Measurements from ENCODE around the gene CBLB. TPM values are rescaled to one million over a fixed set of nuclear protein-coding genes. Genes with fewer than 3 reads are reported as not detected.

The CBLB gene
- total RNA-seq, 1 experiment from 2014 or later = 23.9 TPM

- POLR2A ChIA-PET (ENCODE audit: unreplicated experiment) = interaction anchor here (0.6 kb wide), 1 partner anchor 1247 kb away, joined by 4 read pairs; no protein-coding TSS in a partner anchor
- no peak for ATAC-seq
These were observed 195.8 kb downstream of the CBLB start for GRCh38 chr3:105672996-105673395.

GRCh38 chr3:105662306-105662705 is 206.5 kb downstream of the CBLB start:
- DNase-seq (no peak), ATAC-seq (no peak)
- Histone ChIP-seq H3F3A (ENCODE audit: low read length, unreplicated experiment) (no peaks in the 10 kb centered on the region), H3K27ac (ENCODE audit: low read length) (no peak overlapping the region), H3K4me1 (ENCODE audit: insufficient read depth, low read length) (no peaks in the 10 kb centered on the region), H4K20me1 (ENCODE audit: low read length) (no peaks in the 10 kb centered on the region), H3K9me3 (ENCODE audit: low read length) (no peaks in the 10 kb centered on the region), H3K79me2 (ENCODE audit: low read length) (no peaks in the 10 kb centered on the region), H3K4me2 (ENCODE audit: low read length) (no peak overlapping the region), H2AFZ (ENCODE audit: low read length) (no peak overlapping the region), H3K9me2 (replicated peaks; ENCODE audit: low read length) (no peaks in the 10 kb centered on the region), H3K36me3 (ENCODE audit: low read depth, low read length) (no peaks in the 10 kb centered on the region), H3K27me3 (ENCODE audit: low read length) (no peaks in the 10 kb centered on the region), H3K4me3 (ENCODE audit: low read length) (no peak overlapping the region), H3K9ac (ENCODE audit: low read length) (no peak overlapping the region)
- ChIA-PET CTCF (no interaction called here), POLR2A (ENCODE audit: unreplicated experiment) (interaction anchor here (0.6 kb wide), 1 partner anchor 787 kb away, joined by 4 read pairs; no protein-coding TSS in a partner anchor)
- no TSS peak for BruUV-seq (replicated peaks)
- TF ChIP-seq EZH2 (IDR thresholded peaks at IDR 0.05; ENCODE audit: low read length, unreplicated experiment) = no peak
- TF ChIP-seq CTCF (conservative IDR thresholded peaks at IDR 0.05; ENCODE audit: low read depth, low read length) = no peak
- TF ChIP-seq EZH2phosphoT487 (IDR thresholded peaks at IDR 0.05; ENCODE audit: borderline replicate concordance, low read length) = no peak
- intact Hi-C loops (cut with micrococcal nuclease) = no loop called here

More at GRCh38 chr3:105672996-105673395, 195.8 kb downstream of the CBLB start:
- H3K9me3 ChIP-seq (ENCODE audit: low read length) = no peaks in the 10 kb centered on the region
- H3K79me2 ChIP-seq (ENCODE audit: low read length) = no peaks in the 10 kb centered on the region
- BruUV-seq (replicated peaks) = no TSS peak
- H3K9me2 ChIP-seq (replicated peaks; ENCODE audit: low read length) = no peaks in the 10 kb centered on the region
- no peak overlapping the region for H3K4me2 ChIP-seq (ENCODE audit: low read length)
- no peak overlapping the region for H3K4me3 ChIP-seq (ENCODE audit: low read length)
- H3K27ac ChIP-seq (ENCODE audit: low read length) = no peak overlapping the region
- H3K9ac ChIP-seq (ENCODE audit: low read length) = no peak overlapping the region
- H4K20me1 ChIP-seq (ENCODE audit: low read length) = no peaks in the 10 kb centered on the region
- peaks cover 4% of the 10 kb centered on the region; the same call in 1 of the 2 replicates for H3K36me3 ChIP-seq (ENCODE audit: low read depth, low read length)
- no peaks in the 10 kb centered on the region for H3K27me3 ChIP-seq (ENCODE audit: low read length)
- DNase-seq = no peak
- H2AFZ ChIP-seq (ENCODE audit: low read length) = no peak overlapping the region
- TF ChIP-seq CTCF (conservative IDR thresholded peaks at IDR 0.05; ENCODE audit: low read depth, low read length) (no peak), EZH2phosphoT487 (IDR thresholded peaks at IDR 0.05; ENCODE audit: borderline replicate concordance, low read length) (no peak), EZH2 (IDR thresholded peaks at IDR 0.05; ENCODE audit: low read length, unreplicated experiment) (no peak)
- no peaks in the 10 kb centered on the region for H3K4me1 ChIP-seq (ENCODE audit: insufficient read depth, low read length)
- CTCF ChIA-PET = no interaction called here
- intact Hi-C loops (cut with micrococcal nuclease) = no loop called here
- no peaks in the 10 kb centered on the region for H3F3A ChIP-seq (ENCODE audit: low read length, unreplicated experiment)

- Histone ChIP-seq H3K4me2 (ENCODE audit: low read length) (no peak overlapping the region), H3K36me3 (ENCODE audit: low read depth, low read length) (no peaks in the 10 kb centered on the region), H3F3A (ENCODE audit: low read length, unreplicated experiment) (no peaks in the 10 kb centered on the region), H4K20me1 (ENCODE audit: low read length) (no peaks in the 10 kb centered on the region), H3K27ac (ENCODE audit: low read length) (no peak overlapping the region), H3K27me3 (ENCODE audit: low read length) (no peaks in the 10 kb centered on the region), H3K4me3 (ENCODE audit: low read length) (no peak overlapping the region), H3K79me2 (ENCODE audit: low read length) (no peaks in the 10 kb centered on the region), H3K9me3 (ENCODE audit: low read length) (no peaks in the 10 kb centered on the region), H3K9ac (ENCODE audit: low read length) (no peak overlapping the region), H3K4me1 (ENCODE audit: insufficient read depth, low read length) (no peaks in the 10 kb centered on the region), H3K9me2 (replicated peaks; ENCODE audit: low read length) (no peaks in the 10 kb centered on the region), H2AFZ (ENCODE audit: low read length) (no peak overlapping the region)
- ChIA-PET POLR2A (ENCODE audit: unreplicated experiment) (no interaction called here), CTCF (no interaction called here)
- ATAC-seq (no peak), DNase-seq (no peak)
- BruUV-seq (replicated peaks) = no TSS peak
- TF ChIP-seq EZH2 (IDR thresholded peaks at IDR 0.05; ENCODE audit: low read length, unreplicated experiment) (no peak), EZH2phosphoT487 (IDR thresholded peaks at IDR 0.05; ENCODE audit: borderline replicate concordance, low read length) (no peak), CTCF (conservative IDR thresholded peaks at IDR 0.05; ENCODE audit: low read depth, low read length) (no peak)
- intact Hi-C loops (cut with micrococcal nuclease) = no loop called here
These were observed 207.4 kb downstream of the CBLB start for GRCh38 chr3:105661461-105661860.

Measured in PC-3 (cell line).